Ectodermal cell (in vitro differentiated cells): ENCODE results near the gene DPYD.

Source experiments
- H3K27ac ChIP-seq: 2 replicates; pipeline ENCODE4 v1.7.0; 2013; ENCODE audit warnings: mild to moderate bottlenecking, low read depth, low read length; ENCODE audit not compliant: insufficient read depth, poor library complexity, severe bottlenecking
- H3K27me3 ChIP-seq: 2 replicates; pipeline ENCODE4 v1.7.0; 2013; ENCODE audit warnings: mild to moderate bottlenecking, low read length; ENCODE audit not compliant: insufficient read depth, control insufficient read depth, poor library complexity, severe bottlenecking
- H3K36me3 ChIP-seq: one replicate; pipeline ENCODE4 v1.7.0; 2013; ENCODE audit warnings: low read length; ENCODE audit not compliant: control insufficient read depth, insufficient read depth
- H3K4me1 ChIP-seq: one replicate; pipeline ENCODE4 v1.7.0; 2013; ENCODE audit warnings: low read length; ENCODE audit not compliant: control insufficient read depth, insufficient read depth
- H3K4me3 ChIP-seq: 2 replicates; pipeline ENCODE4 v1.7.0; 2013; ENCODE audit warnings: low read depth, low read length, control low read depth; ENCODE audit not compliant: insufficient read depth
- H3K9me3 ChIP-seq: 2 replicates; pipeline ENCODE4 v1.7.0; 2013; ENCODE audit warnings: mild to moderate bottlenecking, low read length, moderate library complexity; ENCODE audit not compliant: control insufficient read depth
- WGBS, 2 experiments: methylation state at CpG; one replicate each; pipeline ENCODE4 v1.1.7; 2013; ENCODE audit warnings: missing lambda C conversion rate in 2 of 2; 5-methylcytosine and 5-hydroxymethylcytosine counted together

The DPYD gene

DNA sequence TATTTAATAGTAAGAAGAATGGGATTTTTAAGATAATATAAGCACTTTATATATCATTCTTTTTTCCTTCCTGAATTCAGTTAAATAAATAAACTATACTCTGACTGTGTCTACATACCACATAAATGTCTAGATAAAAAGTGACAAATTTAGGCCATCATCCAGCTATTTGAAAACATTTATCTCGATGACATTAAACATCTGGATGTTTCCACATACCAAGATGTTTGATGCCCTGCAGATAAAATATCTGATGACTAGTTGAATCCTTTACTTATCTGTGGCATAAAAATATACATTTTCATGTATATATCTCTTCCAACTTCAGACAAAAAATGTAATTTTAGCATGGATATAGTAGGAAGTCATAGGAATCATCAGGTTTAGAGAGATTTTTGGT, 348.3 kb downstream of the DPYD start:
- Histone ChIP-seq H3K9me3 (no peaks in the 10 kb centered on the region), H3K27me3 (no peaks in the 10 kb centered on the region), H3K27ac (no peak overlapping the region), H3K4me3 (no peak overlapping the region), H3K36me3 (no peaks in the 10 kb centered on the region), H3K4me1 (no peaks in the 10 kb centered on the region)
- 100% methylated on average over 1 of the region's 1 CpG for WGBS, 2 experiments

DNA sequence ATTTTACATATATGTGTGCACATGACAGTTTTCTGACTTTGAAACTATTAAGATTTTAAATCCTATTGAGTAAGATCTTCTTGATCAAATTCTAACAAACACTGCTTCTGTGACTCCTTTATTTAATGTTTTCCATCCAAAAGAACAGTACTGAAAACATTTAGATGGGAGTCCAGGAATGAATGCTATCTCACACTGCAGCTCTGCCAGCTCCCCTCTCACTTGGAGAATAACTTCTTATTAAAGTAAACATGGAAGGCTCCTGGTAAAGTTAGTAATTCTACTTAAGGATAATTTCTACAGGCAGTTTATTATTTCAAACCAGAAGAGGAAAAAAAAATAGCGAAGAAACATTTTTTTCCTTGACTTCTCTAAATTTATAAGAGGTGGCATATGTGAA, 349.1 kb downstream of the DPYD start:
- Histone ChIP-seq H3K9me3 (no peaks in the 10 kb centered on the region), H3K4me1 (peaks cover 6% of the 10 kb centered on the region), H3K36me3 (no peaks in the 10 kb centered on the region), H3K27me3 (no peaks in the 10 kb centered on the region), H3K27ac (no peak overlapping the region), H3K4me3 (no peak overlapping the region)
- WGBS, 2 experiments, result no CpG with 5 or more reads among the region's 1 CpG

DNA sequence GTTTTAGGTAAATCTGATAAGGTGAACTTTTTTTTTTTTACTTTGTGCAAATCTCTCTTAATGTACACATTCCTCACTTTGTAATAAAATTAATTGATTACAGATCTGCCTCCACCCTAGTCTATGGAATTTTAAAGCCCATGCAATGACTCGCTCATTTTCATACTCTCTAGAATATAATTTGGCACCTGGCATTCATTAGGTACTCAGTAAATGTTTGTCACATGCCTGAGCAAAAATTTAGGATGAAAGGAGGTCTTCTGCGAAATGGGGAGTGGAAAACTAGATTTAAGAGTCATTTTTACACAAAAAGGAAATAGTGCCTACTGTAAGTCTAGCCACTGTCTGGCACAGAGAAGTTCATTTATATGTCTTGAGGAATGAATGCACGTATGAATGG, 350.1 kb downstream of the DPYD start:
- 96% methylated on average over 3 of the region's 3 CpGs for WGBS, 2 experiments
- no peaks in the 10 kb centered on the region for H3K36me3 ChIP-seq
- no peak overlapping the region for H3K4me3 ChIP-seq
- no peaks in the 10 kb centered on the region for H3K27me3 ChIP-seq
- no peaks in the 10 kb centered on the region for H3K9me3 ChIP-seq
- H3K4me1 ChIP-seq, result peaks cover 9% of the 10 kb centered on the region
- H3K27ac ChIP-seq, result no peak overlapping the region

DNA sequence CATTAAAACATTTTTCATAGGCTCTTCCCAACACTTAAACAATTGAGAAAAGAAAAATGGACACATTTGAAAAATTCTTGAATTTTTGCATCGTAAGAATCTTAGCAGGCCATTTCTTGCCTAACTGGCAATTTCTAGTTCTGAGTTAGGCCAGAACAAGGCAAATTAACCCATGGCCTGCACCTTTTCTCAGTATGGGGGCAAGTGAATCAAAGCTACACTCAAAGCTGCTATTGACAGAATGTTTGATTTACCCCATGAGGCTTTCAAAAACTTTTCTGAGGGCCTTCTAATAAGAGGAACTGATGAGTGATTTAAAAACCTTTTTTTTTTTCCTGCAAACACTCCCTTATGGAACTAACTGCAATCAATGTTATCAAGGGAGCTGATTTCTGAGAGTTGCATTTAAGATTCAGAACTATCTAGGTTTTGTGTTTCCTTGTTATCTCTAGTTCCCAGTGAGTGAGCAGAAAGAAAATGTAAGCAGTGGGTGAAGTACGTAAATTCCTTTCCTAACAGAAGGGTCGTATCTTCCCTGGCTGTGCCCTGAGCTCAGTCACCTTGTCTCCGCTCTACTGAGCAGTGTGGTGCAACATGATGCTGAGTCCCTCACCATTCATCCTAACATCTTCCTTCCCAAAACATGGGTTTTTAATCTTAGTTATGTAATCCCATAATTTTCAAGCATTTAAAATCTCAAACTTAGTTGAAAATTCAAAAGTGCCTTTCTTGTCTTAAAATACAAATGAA, 353.7 kb downstream of the DPYD start:
- Histone ChIP-seq H3K9me3 (no peaks in the 10 kb centered on the region), H3K27me3 (no peaks in the 10 kb centered on the region), H3K4me1 (peaks cover 9% of the 10 kb centered on the region), H3K36me3 (no peaks in the 10 kb centered on the region), H3K27ac (no peak overlapping the region), H3K4me3 (no peak overlapping the region)
- 36 to 40% methylated on average over 4 of the region's 4 CpGs for WGBS, 2 experiments

DNA sequence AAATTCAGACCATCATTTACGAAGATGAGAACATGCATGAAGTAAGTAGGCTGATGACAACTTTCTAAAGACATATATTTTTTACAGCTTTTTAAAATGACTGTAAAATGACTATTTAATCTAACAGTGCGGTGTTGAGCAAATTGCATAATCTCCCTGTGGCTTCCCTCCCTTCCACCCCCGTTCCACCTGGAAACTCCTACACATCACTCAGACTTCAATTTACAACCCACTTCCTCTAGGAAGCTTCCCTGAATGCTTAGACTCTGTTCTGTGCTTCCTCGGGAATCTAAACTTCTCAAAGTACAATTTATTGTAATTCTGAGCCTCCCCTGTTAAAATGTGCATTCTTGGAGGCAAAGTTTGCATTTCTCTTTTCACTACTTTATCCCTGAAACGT, 354.9 kb downstream of the DPYD start:
- no peaks in the 10 kb centered on the region for H3K9me3 ChIP-seq
- 53 to 63% methylated on average over 3 to 4 of the region's 5 CpGs for WGBS, 2 experiments
- H3K27me3 ChIP-seq, result no peaks in the 10 kb centered on the region
- H3K4me3 ChIP-seq, result no peak overlapping the region
- peaks cover 9% of the 10 kb centered on the region for H3K4me1 ChIP-seq
- no peak overlapping the region for H3K27ac ChIP-seq
- no peaks in the 10 kb centered on the region for H3K36me3 ChIP-seq

DNA sequence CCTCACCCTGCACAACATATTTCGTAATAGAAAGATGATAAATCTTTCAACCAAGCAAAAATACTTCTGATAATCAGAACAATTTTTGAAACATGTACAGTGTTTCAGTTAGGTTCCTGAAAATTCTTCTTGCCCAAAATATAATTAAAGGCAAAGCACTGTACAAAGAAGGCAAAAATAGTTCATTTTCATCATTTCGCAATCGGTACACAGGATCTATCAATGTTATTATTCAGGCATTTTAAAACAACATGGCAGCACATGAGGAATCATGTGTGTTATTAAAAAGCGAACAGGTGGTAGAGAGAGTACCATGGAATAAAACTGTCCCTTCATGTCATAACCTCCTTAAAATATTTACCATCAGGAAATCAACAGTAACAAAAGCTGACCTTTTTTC, 356.9 kb downstream of the DPYD start:
- WGBS, 2 experiments, result 89 to 97% methylated on average over 4 of the region's 4 CpGs
- Histone ChIP-seq H3K9me3 (no peaks in the 10 kb centered on the region), H3K27me3 (no peaks in the 10 kb centered on the region)

DNA sequence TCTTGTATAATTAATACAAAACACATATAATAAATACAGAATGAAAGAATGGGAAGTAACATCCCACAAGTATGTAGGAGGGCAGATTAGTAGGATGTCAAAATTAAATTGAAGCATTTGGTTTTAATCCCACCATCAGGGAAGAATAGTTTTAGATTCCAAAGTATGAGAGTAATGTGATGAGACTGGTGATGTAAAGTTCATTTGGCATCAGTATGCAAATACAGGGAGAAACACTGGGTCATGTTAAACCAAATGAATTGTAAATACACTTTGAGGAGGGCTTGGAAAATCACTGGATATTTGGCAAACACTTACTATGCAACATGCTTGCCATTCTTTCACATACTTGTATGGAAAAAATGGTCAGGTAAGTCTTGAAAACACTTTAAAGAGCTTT, 358.8 kb downstream of the DPYD start:
- no peaks in the 10 kb centered on the region for H3K27me3 ChIP-seq

More for the DNA sequence above, 356.9 kb downstream of the DPYD start:
- H3K4me3 ChIP-seq, result no peak overlapping the region
- no peaks in the 10 kb centered on the region for H3K36me3 ChIP-seq
- H3K4me1 ChIP-seq, result peaks cover 9% of the 10 kb centered on the region
- no peak overlapping the region for H3K27ac ChIP-seq

DNA sequence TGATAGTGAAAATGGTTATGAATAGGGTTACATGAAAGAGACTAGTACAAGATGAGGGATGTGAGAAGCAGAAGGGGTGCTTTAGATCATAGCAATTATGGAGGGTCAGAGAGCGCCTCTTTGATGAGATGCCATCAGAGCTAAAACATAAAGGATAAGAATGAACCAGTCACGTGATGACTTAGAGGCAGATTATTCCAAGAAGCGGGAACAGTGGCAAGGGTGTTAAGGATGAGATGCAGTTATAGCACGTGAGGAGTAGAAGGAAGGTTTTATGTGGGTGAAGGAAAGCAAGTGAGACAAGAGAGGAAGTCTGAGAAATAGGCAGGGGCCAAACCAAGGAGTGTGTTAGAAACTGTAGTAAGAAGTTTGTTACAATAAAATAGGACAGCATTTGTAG, 360.1 kb downstream of the DPYD start:
- Histone ChIP-seq H3K4me1 (no peaks in the 10 kb centered on the region), H3K4me3 (no peak overlapping the region), H3K27ac (no peak overlapping the region), H3K36me3 (no peaks in the 10 kb centered on the region), H3K27me3 (no peaks in the 10 kb centered on the region), H3K9me3 (no peaks in the 10 kb centered on the region)
- 90 to 92% methylated on average over 4 of the region's 4 CpGs for WGBS, 2 experiments

More for the DNA sequence above, 358.8 kb downstream of the DPYD start:
- no peaks in the 10 kb centered on the region for H3K9me3 ChIP-seq
- H3K4me3 ChIP-seq, result no peak overlapping the region
- H3K27ac ChIP-seq, result no peak overlapping the region
- peaks cover 7% of the 10 kb centered on the region for H3K4me1 ChIP-seq
- no peaks in the 10 kb centered on the region for H3K36me3 ChIP-seq

DNA sequence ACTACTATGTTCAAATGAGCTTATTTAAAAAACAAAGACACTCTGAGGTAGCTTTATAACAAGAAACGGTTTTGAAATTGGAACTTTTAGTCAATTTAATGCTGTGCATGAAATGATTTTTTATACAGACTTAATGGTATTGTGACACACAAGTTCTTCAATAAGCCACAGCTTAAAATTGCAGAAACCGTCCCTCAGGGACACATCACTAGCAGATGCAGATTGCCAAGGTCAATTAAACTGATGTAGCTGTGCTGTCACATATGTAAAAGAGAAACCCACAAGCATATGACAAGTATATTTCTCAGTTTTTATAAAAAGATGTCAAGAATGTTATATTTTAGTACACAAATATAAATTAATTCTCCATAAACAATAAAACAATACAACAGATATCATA, 366.9 kb downstream of the DPYD start:
- 94 to 100% methylated on average over 2 of the region's 2 CpGs for whole genome bisulfite sequencing, 2 experiments
- Histone ChIP-seq H3K9me3 (no peaks in the 10 kb centered on the region), H3K4me1 (no peaks in the 10 kb centered on the region), H3K27ac (no peak overlapping the region), H3K36me3 (no peaks in the 10 kb centered on the region), H3K27me3 (no peaks in the 10 kb centered on the region), H3K4me3 (no peak overlapping the region)

DNA sequence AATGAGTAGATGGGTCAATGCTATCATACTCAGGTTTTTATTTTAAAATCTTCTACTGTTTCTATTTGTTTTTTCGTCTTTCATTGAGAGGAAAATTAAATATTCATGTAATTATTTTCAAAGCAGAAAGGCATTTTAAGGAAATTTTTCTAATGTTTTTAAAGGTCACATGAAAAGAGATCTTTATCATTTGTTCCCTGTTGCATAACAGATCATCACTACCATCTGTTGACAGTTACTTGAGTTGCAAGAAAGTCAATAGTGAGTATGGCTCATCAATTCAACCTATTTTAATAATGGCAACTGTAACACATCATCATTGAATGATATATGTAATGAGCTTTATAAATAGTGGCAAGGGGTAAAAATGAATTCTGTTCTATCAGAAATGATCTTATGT, 369.7 kb downstream of the DPYD start:
- no CpG with 5 or more reads among the region's 1 CpG for WGBS, 2 experiments

DNA sequence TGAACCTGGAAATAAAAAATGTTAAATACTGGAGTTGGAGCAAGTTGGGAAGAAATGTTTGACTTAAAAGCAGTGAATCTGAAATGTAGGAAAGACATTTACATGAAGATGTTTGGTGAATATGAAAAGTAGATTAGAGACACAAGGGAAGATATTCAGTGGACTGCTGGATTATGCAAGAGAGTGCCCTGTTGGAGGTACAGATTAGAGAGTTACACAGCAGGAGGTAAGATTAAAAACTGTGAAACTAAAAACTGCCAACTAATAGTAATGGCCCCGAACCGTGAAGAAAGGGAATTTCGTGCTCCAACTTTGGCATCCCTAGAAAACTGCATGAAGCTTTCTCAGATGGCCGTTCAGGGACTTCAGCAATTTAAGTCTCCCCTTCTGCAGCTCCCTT, 375.4 kb downstream of the DPYD start:
- WGBS, 2 experiments, result 62 to 71% methylated on average over 4 of the region's 4 CpGs

More for the DNA sequence above, 369.7 kb downstream of the DPYD start:
- no peaks in the 10 kb centered on the region for H3K36me3 ChIP-seq
- no peaks in the 10 kb centered on the region for H3K9me3 ChIP-seq
- H3K4me3 ChIP-seq, result no peak overlapping the region
- H3K4me1 ChIP-seq, result peaks cover 4% of the 10 kb centered on the region
- no peak overlapping the region for H3K27ac ChIP-seq
- no peaks in the 10 kb centered on the region for H3K27me3 ChIP-seq

More for the DNA sequence above, 375.4 kb downstream of the DPYD start:
- no peaks in the 10 kb centered on the region for H3K36me3 ChIP-seq
- no peak overlapping the region for H3K4me3 ChIP-seq
- no peaks in the 10 kb centered on the region for H3K27me3 ChIP-seq
- H3K9me3 ChIP-seq, result no peaks in the 10 kb centered on the region
- H3K4me1 ChIP-seq, result peaks cover 7% of the 10 kb centered on the region
- no peak overlapping the region for H3K27ac ChIP-seq
